B cell (primary cell): ENCODE measurements around the gene MYO1G. TPM values are rescaled to one million over a fixed set of nuclear protein-coding genes. Genes with fewer than 3 reads are reported as not detected.

Experiments used
- ATAC-seq: fragments of 200-7000 bp; cut with Tn5 transposase; one replicate; pipeline ENCODE4 v1.10.0; 2021; ENCODE audit warnings: low read depth, mild to moderate bottlenecking, moderate number of reproducible peaks, moderate library complexity
- CTCF ChIA-PET: fragments of 350-600 bp; sonication (Branson Sonifier 250); formaldehyde crosslinking; loops from one replicate; lab custom pipeline; 2021; ENCODE audit warnings: antibody characterized with exemption, inconsistent platforms; lab: Charles Lee
- POLR2A ChIA-PET: fragments of 350-600 bp; sonication (Branson Sonifier 250); formaldehyde crosslinking; loops from one replicate; lab custom pipeline; 2021; ENCODE audit warnings: antibody characterized with exemption; lab: Charles Lee
- DNase-seq: peaks from one replicate; pipeline ENCODE4 v3.0.0; 2013
- H2AFZ ChIP-seq: 2 replicates; pipeline ENCODE4 v1.6.1; 2012; ENCODE audit warnings: mild to moderate bottlenecking, low read depth, low read length; ENCODE audit not compliant: insufficient read depth, poor library complexity, severe bottlenecking
- H3K27ac ChIP-seq, 2 donors: 1 replicate in 1 of 2; 2 replicates in 1 of 2; pipeline ENCODE4 v1.5.1; 2012 to 2013; ENCODE audit warnings: low read length in 2 of 2, mild to moderate bottlenecking in 2 of 2, moderate library complexity in 1 of 2
- H3K27me3 ChIP-seq, 4 experiments: fragments of 200-600 bp in 1 of 4; sonication (generic) in 1 of 4; replicated peaks in 1 of 4; 1 replicate in 2 of 4; 2 replicates in 2 of 4; pipeline versions ENCODE4 v1.6.1 to v1.7.0; 2013 to 2016; ENCODE audit warnings: low read length in 3 of 4, mild to moderate bottlenecking in 2 of 4, mixed read lengths in 1 of 4, moderate library complexity in 1 of 4; ENCODE audit not compliant: insufficient read depth in 4 of 4, control insufficient read depth in 3 of 4; ENCODE audit errors: control extremely low read depth in 1 of 4
- H3K36me3 ChIP-seq, 2 experiments: replicated peaks in 1 of 2; 1 replicate in 1 of 2; 2 replicates in 1 of 2; pipeline versions ENCODE4 v1.6.1 to v1.7.1; 2013; ENCODE audit warnings: low read length in 1 of 2; ENCODE audit not compliant: insufficient read depth in 2 of 2, control insufficient read depth in 1 of 2; ENCODE audit errors: control extremely low read depth in 1 of 2, extremely low read depth in 1 of 2
- H3K4me1 ChIP-seq, 2 donors: fragments of 200-600 bp in 1 of 2; sonication (generic) in 1 of 2; 1 replicate in 1 of 2; 2 replicates in 1 of 2; pipeline versions ENCODE4 v1.5.1 to v1.6.1; 2013 to 2017; ENCODE audit warnings: low read length in 2 of 2; ENCODE audit not compliant: control insufficient read depth in 2 of 2, insufficient read depth in 2 of 2
- H3K4me2 ChIP-seq: replicated peaks from 2 replicates; pipeline ENCODE3; 2012; ENCODE audit warnings: mild to moderate bottlenecking, low read depth, low read length; ENCODE audit not compliant: poor library complexity, severe bottlenecking
- H3K4me3 ChIP-seq, 5 experiments: fragments of 200-600 bp in 1 of 5; sonication (generic) in 1 of 5; 1 replicate in 3 of 5; 2 replicates in 2 of 5; pipeline versions ENCODE4 v1.5.1 to v1.7.0; 2011 to 2016; ENCODE audit warnings: low read length in 4 of 5, mild to moderate bottlenecking in 4 of 5, low read depth in 2 of 5, control low read depth in 1 of 5, moderate library complexity in 1 of 5; ENCODE audit not compliant: insufficient read depth in 1 of 5; ENCODE audit errors: control extremely low read depth in 1 of 5, extremely low read depth in 1 of 5
- H3K79me2 ChIP-seq: fragments of 200-600 bp; sonication (generic); one replicate; pipeline ENCODE4 v1.6.0; 2016; ENCODE audit warnings: low read length; ENCODE audit not compliant: control insufficient read depth, insufficient read depth
- H3K9ac ChIP-seq: fragments of 200-600 bp; sonication (generic); 2 replicates; pipeline ENCODE4 v1.6.1; 2017; ENCODE audit warnings: mild to moderate bottlenecking, low read length, moderate library complexity
- H3K9me3 ChIP-seq, 3 donors: one replicate each; pipeline versions ENCODE4 v1.6.1 to v1.7.1; 2013; ENCODE audit warnings: low read length in 2 of 3; ENCODE audit not compliant: control insufficient read depth in 2 of 3, insufficient read depth in 1 of 3; ENCODE audit errors: control extremely low read depth in 1 of 3
- H4K20me1 ChIP-seq: 2 replicates; pipeline ENCODE4 v1.6.0; 2012; ENCODE audit warnings: mild to moderate bottlenecking, low read length; ENCODE audit not compliant: insufficient read depth, control insufficient read depth, poor library complexity, severe bottlenecking
- H3K27ac Mint-ChIP-seq: one replicate; pipeline ENCODE4 v1.8.0; 2021; ENCODE audit warnings: mixed read lengths
- H3K27me3 Mint-ChIP-seq: one replicate; pipeline ENCODE4 v1.8.0; 2021; ENCODE audit warnings: mixed read lengths
- H3K4me1 Mint-ChIP-seq: one replicate; pipeline ENCODE4 v1.8.0; 2021; ENCODE audit warnings: mixed read lengths
- H3K4me3 Mint-ChIP-seq: one replicate; pipeline ENCODE4 v1.8.0; 2021; ENCODE audit warnings: mixed read lengths
- H3K9me3 Mint-ChIP-seq: one replicate; pipeline ENCODE4 v1.8.0; 2022; ENCODE audit warnings: mixed read lengths; ENCODE audit not compliant: insufficient read depth
- CTCF ChIP-seq: fragments of 200-600 bp; IDR thresholded peaks from one replicate; pipeline ENCODE4 v1.8.0; 2022; ENCODE audit warnings: antibody characterized with exemption, mild to moderate bottlenecking
- EZH2 ChIP-seq: IDR thresholded peaks from 2 replicates; pipeline ENCODE4 v1.6.1; 2012; ENCODE audit warnings: borderline replicate concordance, low read depth, mild to moderate bottlenecking, moderate library complexity, low read length; ENCODE audit not compliant: insufficient read depth, poor library complexity, severe bottlenecking
- WGBS: methylation state at CpG from one replicate; pipeline ENCODE4 v1.1.5; 2013; ENCODE audit warnings: missing lambda C conversion rate; ENCODE audit not compliant: insufficient coverage; 5-methylcytosine and 5-hydroxymethylcytosine counted together
- intact Hi-C: fragments of 100-400 bp; cut with micrococcal nuclease; formaldehyde crosslinking; loops from one replicate; pipeline ENCODE4 v1.10.0; 2022
- polyA plus RNA-seq: library from polyadenylated mRNA; depleted of rRNA; stranded (reverse); fragments of >200 nt; gene quantifications from 2 replicates; pipeline ENCODE4 v1.2.3, GENCODE V29; 2012
- total RNA-seq, 2 donors: library from RNA; stranded (reverse); fragments of 120-200 nt in 1 of 2; gene quantifications; 1 replicate in 1 of 2; 2 replicates in 1 of 2; pipeline versions ENCODE4 v1.2.3 to v1.2.4, GENCODE V29; 2013 to 2022

Gene MYO1G
- total and polyA plus RNA-seq, 2 donors (not counting 1 experiment from before 2014, with no cell fraction given), result 104 to 239 TPM

GRCh38 chr7:44969049-44969700 is 9.6 kb downstream of the MYO1G start:
- Mint-ChIP-seq H3K27me3 (no peaks in the 10 kb centered on the region), H3K4me1 (peaks cover 11% of the 10 kb centered on the region), H3K27ac (no peak overlapping the region), H3K9me3 (no peaks in the 10 kb centered on the region), H3K4me3 (no peak overlapping the region)
- ATAC-seq, result no peak
- Histone ChIP-seq H3K4me3 (no peak overlapping the region), H3K4me2 (no peak overlapping the region), H3K79me2 (peaks cover 11% of the 10 kb centered on the region), H3K36me3 (peaks cover 0 to 90% of the 10 kb centered on the region in 2 experiments), H3K9ac (no peak overlapping the region), H3K27me3 (no peaks in the 10 kb centered on the region), H2AFZ (no peak overlapping the region), H3K4me1 (peaks cover 5 to 8% of the 10 kb centered on the region in 2 donors), H3K27ac (no peak overlapping the region), H4K20me1 (peaks cover 77% of the 10 kb centered on the region), H3K9me3 (no peaks in the 10 kb centered on the region)
- TF ChIP-seq CTCF, result no peak
- no peak for TF ChIP-seq EZH2
- DNase-seq, result no peak
- POLR2A ChIA-PET, result interaction anchor here (0.6 kb wide), 2 partner anchors 52 to 153 kb away, joined by 3 read pairs; no protein-coding TSS in a partner anchor
- CTCF ChIA-PET, result interaction anchor here (0.7 kb wide), 1 partner anchor 9 kb away, joined by 3 read pairs; no protein-coding TSS in a partner anchor
- intact Hi-C loops, result no loop called here
- WGBS, result 96% methylated on average over 8 of the region's 11 CpGs
